Measurements from ENCODE around the gene STXBP1. TPM values are rescaled to one million over a fixed set of nuclear protein-coding genes. Genes with fewer than 3 reads are reported as not detected.
A peak's percentile ranks its signal among the peaks of the same experiment; 100 is the strongest.

The STXBP1 gene
- total and polyA plus RNA-seq, 2 of the 13 experiments (the other 11 are each of a cell fraction or from before 2014, with no cell fraction given): 2.9 TPM

GRCh38 chr9:127729522-127730256, 117.6 kb downstream of the STXBP1 start (continued):
- TF ChIP-seq CAMTA2 (CRISPR knock-in tag; IDR thresholded peaks at IDR 0.05; ENCODE audit: borderline replicate concordance): no peak
- no peak for TF ChIP-seq ZNF616 (CRISPR knock-in tag; IDR thresholded peaks at IDR 0.05; ENCODE audit: low read depth)
- TF ChIP-seq GFI1 (CRISPR knock-in tag; IDR thresholded peaks at IDR 0.05; ENCODE audit: borderline replicate concordance): no peak
- TF ChIP-seq CC2D1A (CRISPR knock-in tag; IDR thresholded peaks at IDR 0.05): no peak
- peak; percentile 45; the same call in 1 of the 2 replicates for TF ChIP-seq TFAP4 (IDR thresholded peaks at IDR 0.05; ENCODE audit: borderline replicate concordance, low read depth)
- TF ChIP-seq LRRFIP1 (CRISPR knock-in tag; conservative IDR thresholded peaks at IDR 0.05): no peak
- TF ChIP-seq SMARCC2 (IDR thresholded peaks at IDR 0.05): no peak
- TF ChIP-seq HNF4G (IDR thresholded peaks at IDR 0.05; ENCODE audit: borderline replicate concordance, low read depth, low read length): 0 out of 2 replicates have a peak, but pooled peaks have one; percentile 22
- TF ChIP-seq HNF4G (CRISPR knock-in tag; IDR thresholded peaks at IDR 0.05; ENCODE audit: borderline replicate concordance, low read depth): no peak
- no peak for TF ChIP-seq SRY (CRISPR knock-in tag; IDR thresholded peaks at IDR 0.05)
- no peak for TF ChIP-seq ZBTB26 (CRISPR knock-in tag; IDR thresholded peaks at IDR 0.05; ENCODE audit: borderline replicate concordance)
- TF ChIP-seq U2AF2 (IDR thresholded peaks at IDR 0.05; ENCODE audit: low read depth, low read length): no peak
- no peak for TF ChIP-seq ADNP (CRISPR knock-in tag; IDR thresholded peaks at IDR 0.05)
- TF ChIP-seq PAXIP1 (CRISPR knock-in tag; conservative IDR thresholded peaks at IDR 0.05): 0 out of 2 replicates have a peak, but pooled peaks have one; percentile 15
- TF ChIP-seq CREB1 (IDR thresholded peaks at IDR 0.05): no peak
- no peak for TF ChIP-seq CREB1 (CRISPR knock-in tag; IDR thresholded peaks at IDR 0.05)
- TF ChIP-seq ZNF512 (CRISPR knock-in tag; IDR thresholded peaks at IDR 0.05): no peak
- no peak for TF ChIP-seq ZNF225 (CRISPR knock-in tag; IDR thresholded peaks at IDR 0.05)
- TF ChIP-seq ZNF558 (CRISPR knock-in tag; IDR thresholded peaks at IDR 0.05; ENCODE audit: borderline replicate concordance): no peak
- TF ChIP-seq ZFP36 (IDR thresholded peaks at IDR 0.05; ENCODE audit: borderline replicate concordance, low read depth, low read length, partially characterized antibody): no peak

All from HepG2 (cell line).